Astrocyte of the cerebellum (primary cell): Measurements from ENCODE around the gene GRIK2.

Source experiments
- DNase-seq: peaks from one replicate; pipeline ENCODE4 v3.0.0-alpha.2; 2011; ENCODE audit warnings: low read depth
- H3K4me3 ChIP-seq: 2 replicates; pipeline ENCODE4 v1.5.1; 2011; ENCODE audit warnings: mild to moderate bottlenecking, low read depth, low read length, moderate library complexity
- in situ Hi-C: cut with HindIII; loops from 2 replicates; pipeline ENCODE4 v1.10.0; 2017; ENCODE audit warnings: low sequenced_read_pairs
- TF ChIP-seq, protein P1 (sequence below): IDR thresholded peaks from 2 replicates; pipeline ENCODE4 v1.5.1; 2012; ENCODE audit warnings: low read length, low read depth, moderate library complexity, mild to moderate bottlenecking; ENCODE audit errors: missing control alignments

The GRIK2 gene

DNA sequence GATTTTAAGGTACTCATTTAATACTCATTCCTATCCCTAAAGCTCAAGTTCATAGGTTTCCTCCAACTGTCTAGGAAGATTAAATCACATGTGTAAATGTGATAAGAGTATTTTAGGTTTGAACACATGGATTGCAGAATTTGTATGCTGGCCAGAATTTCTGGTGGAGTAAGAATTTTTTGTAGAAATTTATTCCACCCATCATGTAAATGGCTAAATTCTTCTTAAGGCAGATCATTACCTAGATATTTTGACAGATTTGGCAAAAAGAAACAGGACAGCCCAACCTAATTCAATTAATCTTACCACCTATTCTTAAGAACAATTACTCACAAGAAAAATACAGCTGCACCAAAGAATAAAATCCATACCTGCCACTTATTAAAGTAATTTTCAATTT lies 261.6 kb downstream of the GRIK2 start:
- no peak overlapping the region for H3K4me3 ChIP-seq
- TF ChIP-seq, protein P1, sequence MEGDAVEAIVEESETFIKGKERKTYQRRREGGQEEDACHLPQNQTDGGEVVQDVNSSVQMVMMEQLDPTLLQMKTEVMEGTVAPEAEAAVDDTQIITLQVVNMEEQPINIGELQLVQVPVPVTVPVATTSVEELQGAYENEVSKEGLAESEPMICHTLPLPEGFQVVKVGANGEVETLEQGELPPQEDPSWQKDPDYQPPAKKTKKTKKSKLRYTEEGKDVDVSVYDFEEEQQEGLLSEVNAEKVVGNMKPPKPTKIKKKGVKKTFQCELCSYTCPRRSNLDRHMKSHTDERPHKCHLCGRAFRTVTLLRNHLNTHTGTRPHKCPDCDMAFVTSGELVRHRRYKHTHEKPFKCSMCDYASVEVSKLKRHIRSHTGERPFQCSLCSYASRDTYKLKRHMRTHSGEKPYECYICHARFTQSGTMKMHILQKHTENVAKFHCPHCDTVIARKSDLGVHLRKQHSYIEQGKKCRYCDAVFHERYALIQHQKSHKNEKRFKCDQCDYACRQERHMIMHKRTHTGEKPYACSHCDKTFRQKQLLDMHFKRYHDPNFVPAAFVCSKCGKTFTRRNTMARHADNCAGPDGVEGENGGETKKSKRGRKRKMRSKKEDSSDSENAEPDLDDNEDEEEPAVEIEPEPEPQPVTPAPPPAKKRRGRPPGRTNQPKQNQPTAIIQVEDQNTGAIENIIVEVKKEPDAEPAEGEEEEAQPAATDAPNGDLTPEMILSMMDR, result no peak
- in situ Hi-C loops, result no loop called here
- DNase-seq, result no peak

- no peak for DNase-seq
- in situ Hi-C loops, result no loop called here
- H3K4me3 ChIP-seq, result no peak overlapping the region
- TF ChIP-seq, protein P1, result no peak
These were observed 268.8 kb downstream of the GRIK2 start for GRCh38 chr6:101662111-101662897.

GRCh38 chr6:101663100-101663499 lies 269.6 kb downstream of the GRIK2 start:
- no peak for DNase-seq
- in situ Hi-C loops, result no loop called here
- TF ChIP-seq, protein P1, result no peak
- H3K4me3 ChIP-seq, result no peak overlapping the region

DNA sequence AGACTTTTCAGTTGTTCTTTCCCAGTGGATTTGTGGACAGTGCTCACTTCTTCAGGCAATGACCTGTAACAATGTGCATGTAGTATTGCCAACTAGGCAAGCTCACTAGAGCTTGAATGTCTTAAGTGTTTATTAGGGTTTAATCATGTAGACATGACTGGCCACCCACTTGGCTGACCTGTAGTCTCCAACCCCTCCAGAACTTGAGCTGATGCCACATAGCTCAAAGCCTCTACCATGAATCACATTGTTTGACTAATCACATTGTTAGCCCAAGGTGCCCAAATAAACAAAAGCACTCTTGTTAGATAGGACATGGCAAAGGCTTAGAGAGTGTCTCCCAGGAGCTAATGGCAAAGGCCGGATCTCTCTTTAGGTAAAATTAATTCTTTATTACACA lies 272.7 kb downstream of the GRIK2 start:
- no peak overlapping the region for H3K4me3 ChIP-seq
- TF ChIP-seq, protein P1, result no peak
- in situ Hi-C loops, result no loop called here
- DNase-seq, result peak; percentile 58

GRCh38 chr6:101668496-101669030 lies 275.1 kb downstream of the GRIK2 start:
- TF ChIP-seq, protein P1, result no peak
- in situ Hi-C loops, result no loop called here
- H3K4me3 ChIP-seq, result no peak overlapping the region
- no peak for DNase-seq

GRCh38 chr6:101676187-101676586 lies 282.7 kb downstream of the GRIK2 start:
- H3K4me3 ChIP-seq, result no peak overlapping the region
- DNase-seq, result no peak
- TF ChIP-seq, protein P1, result no peak
- in situ Hi-C loops, result no loop called here
